H9 (cell line): ENCODE data around the gene GMPR2. TPM values are rescaled to one million over a fixed set of nuclear protein-coding genes. Genes with fewer than 3 reads are reported as not detected.

Experiments
- DNase-seq: peaks from one replicate; pipeline ENCODE4 v3.0.0-alpha.2; 2017
- H2AFZ ChIP-seq: one replicate; pipeline ENCODE4 v1.6.1; 2013; ENCODE audit warnings: mild to moderate bottlenecking, low read length, control low read depth, moderate library complexity
- H2AK5ac ChIP-seq: 2 replicates; pipeline ENCODE4 v1.6.1; 2013; ENCODE audit warnings: low read length, control low read depth, mixed read lengths; ENCODE audit not compliant: insufficient read length
- H2BK120ac ChIP-seq: one replicate; pipeline ENCODE4 v1.6.1; 2013; ENCODE audit warnings: low read depth, mild to moderate bottlenecking, low read length, control low read depth, inconsistent platforms; ENCODE audit not compliant: poor library complexity, severe bottlenecking
- H2BK12ac ChIP-seq: 2 replicates; pipeline ENCODE4 v1.6.1; 2013; ENCODE audit warnings: low read length, control low read depth, mixed read lengths, low read depth; ENCODE audit not compliant: insufficient read length
- H2BK15ac ChIP-seq: 2 replicates; pipeline ENCODE4 v1.6.1; 2013; ENCODE audit warnings: low read depth, low read length, control low read depth
- H2BK20ac ChIP-seq: one replicate; pipeline ENCODE4 v1.6.1; 2013; ENCODE audit warnings: low read depth, mild to moderate bottlenecking, low read length, control low read depth, inconsistent platforms; ENCODE audit not compliant: poor library complexity, severe bottlenecking
- H2BK5ac ChIP-seq: 2 replicates; pipeline ENCODE4 v1.6.1; 2013; ENCODE audit warnings: low read length, control low read depth, mixed read lengths; ENCODE audit not compliant: insufficient read length
- H3K14ac ChIP-seq: 2 replicates; pipeline ENCODE4 v1.6.1; 2013; ENCODE audit warnings: low read length, control low read depth; ENCODE audit not compliant: insufficient read depth
- H3K18ac ChIP-seq: 2 replicates; pipeline ENCODE4 v1.6.1; 2013; ENCODE audit warnings: low read depth, mild to moderate bottlenecking, mixed read lengths, low read length, control low read depth; ENCODE audit not compliant: insufficient read length
- H3K23ac ChIP-seq: 2 replicates; pipeline ENCODE4 v1.6.1; 2013; ENCODE audit warnings: low read length, control low read depth, mixed read lengths, low read depth; ENCODE audit not compliant: insufficient read length
- H3K23me2 ChIP-seq: 2 replicates; pipeline ENCODE4 v1.6.1; 2013; ENCODE audit warnings: low read depth, mild to moderate bottlenecking, mixed read lengths, low read length, control low read depth; ENCODE audit not compliant: insufficient read length, poor library complexity, severe bottlenecking
- H3K27ac ChIP-seq: 2 replicates; pipeline ENCODE4 v1.5.1; 2013; ENCODE audit warnings: low read length, control low read depth, mixed read lengths, low read depth; ENCODE audit not compliant: insufficient read length
- H3K27me3 ChIP-seq: 2 replicates; pipeline ENCODE4 v1.6.1; 2013; ENCODE audit warnings: low read length, control low read depth, inconsistent platforms; ENCODE audit not compliant: insufficient read depth
- H3K4ac ChIP-seq: 2 replicates; pipeline ENCODE4 v1.6.1; 2013; ENCODE audit warnings: low read depth, mild to moderate bottlenecking, control low read depth, inconsistent platforms, low read length, moderate library complexity
- H3K4me1 ChIP-seq: 2 replicates; pipeline ENCODE4 v1.6.1; 2013; ENCODE audit warnings: low read length, control low read depth, inconsistent platforms; ENCODE audit not compliant: insufficient read depth
- H3K4me2 ChIP-seq: 2 replicates; pipeline ENCODE4 v1.6.1; 2013; ENCODE audit warnings: low read length, control low read depth, mixed read lengths; ENCODE audit not compliant: insufficient read length, insufficient read depth
- H3K56ac ChIP-seq: 2 replicates; pipeline ENCODE4 v1.6.1; 2013; ENCODE audit warnings: low read depth, mild to moderate bottlenecking, mixed read lengths, low read length, control low read depth; ENCODE audit not compliant: insufficient read length
- H3K79me1 ChIP-seq: 2 replicates; pipeline ENCODE4 v1.6.1; 2013; ENCODE audit warnings: low read depth, mild to moderate bottlenecking, moderate library complexity, low read length, control low read depth, inconsistent platforms; ENCODE audit not compliant: insufficient read depth, poor library complexity, severe bottlenecking
- H3K79me2 ChIP-seq: 2 replicates; pipeline ENCODE4 v1.6.1; 2013; ENCODE audit warnings: low read length, control low read depth, inconsistent platforms; ENCODE audit not compliant: insufficient read depth
- H3K9ac ChIP-seq: 2 replicates; pipeline ENCODE4 v1.6.1; 2013; ENCODE audit warnings: low read length, control low read depth, mixed read lengths; ENCODE audit not compliant: insufficient read length; ENCODE audit errors: extremely low read depth
- H3K9me3 ChIP-seq: one replicate; pipeline ENCODE4 v1.6.1; 2013; ENCODE audit warnings: low read depth, low read length, inconsistent platforms; ENCODE audit not compliant: control insufficient read depth
- H3T11ph ChIP-seq: one replicate; pipeline ENCODE4 v1.6.1; 2013; ENCODE audit warnings: mild to moderate bottlenecking, low read length, control low read depth, inconsistent platforms
- H4K20me1 ChIP-seq: one replicate; pipeline ENCODE4 v1.6.1; 2013; ENCODE audit not compliant: control insufficient read depth, insufficient read length, insufficient read depth
- H4K5ac ChIP-seq: 2 replicates; pipeline ENCODE4 v1.6.1; 2013; ENCODE audit warnings: low read depth, mild to moderate bottlenecking, mixed read lengths, low read length, control low read depth; ENCODE audit not compliant: insufficient read length
- H4K8ac ChIP-seq: replicated peaks from 2 replicates; pipeline ENCODE4 v1.6.1; 2013; ENCODE audit warnings: low read length, control low read depth, mixed read lengths, low read depth; ENCODE audit not compliant: insufficient read length
- H4K91ac ChIP-seq: 2 replicates; pipeline ENCODE4 v1.6.1; 2013; ENCODE audit warnings: low read depth, mild to moderate bottlenecking, moderate library complexity, mixed read lengths, low read length, control low read depth; ENCODE audit not compliant: insufficient read length
- H3K27ac Mint-ChIP-seq, 3 experiments: 2 replicates in 2 of 3; 3 replicates in 1 of 3; pipeline ENCODE4 v1.8.0; 2020 to 2021; ENCODE audit warnings: mixed read lengths in 3 of 3, mild to moderate bottlenecking in 1 of 3, moderate library complexity in 1 of 3
- H3K27me3 Mint-ChIP-seq: 2 replicates; pipeline ENCODE4 v1.8.0; 2021; ENCODE audit warnings: low read depth, mild to moderate bottlenecking, moderate library complexity, mixed read lengths
- H3K36me3 Mint-ChIP-seq, 3 experiments: 2 replicates in 2 of 3; 3 replicates in 1 of 3; pipeline ENCODE4 v1.8.0; 2020 to 2021; ENCODE audit warnings: low read depth in 3 of 3, mixed read lengths in 3 of 3; ENCODE audit not compliant: insufficient read depth in 1 of 3
- H3K4me1 Mint-ChIP-seq, 2 experiments: 2 replicates each; pipeline ENCODE4 v1.8.0; 2020; ENCODE audit warnings: mixed read lengths in 2 of 2
- H3K4me3 Mint-ChIP-seq, 2 experiments: 2 replicates in 1 of 2; 3 replicates in 1 of 2; pipeline ENCODE4 v1.8.0; 2020 to 2021; ENCODE audit warnings: mild to moderate bottlenecking in 2 of 2, mixed read lengths in 2 of 2, moderate library complexity in 1 of 2
- H3K9me3 Mint-ChIP-seq, 2 experiments: 2 replicates in 1 of 2; 3 replicates in 1 of 2; pipeline ENCODE4 v1.8.0; 2020; ENCODE audit warnings: mild to moderate bottlenecking in 2 of 2, mixed read lengths in 2 of 2, moderate library complexity in 1 of 2
- WGBS: extraction: QIAGEN DNeasy Blood & Tissue Kit; methylation state at CpG from one replicate; pipeline ENCODE4 v1.1.7; 2013; ENCODE audit warnings: missing lambda C conversion rate, low lambda C conversion rate, mixed read lengths; ENCODE audit not compliant: insufficient read length; ENCODE audit errors: extremely low coverage; 5-methylcytosine and 5-hydroxymethylcytosine counted together
- total RNA-seq: library from RNA; stranded (reverse); gene quantifications from 2 replicates; pipeline ENCODE4 v1.2.1, GENCODE V29; 2021
- TF ChIP-seq, protein P1 (sequence below): fragments of 200-600 bp; sonication (generic); conservative IDR thresholded peaks from 3 replicates; pipeline ENCODE4 v1.8.0; 2021; ENCODE audit warnings: antibody characterized with exemption, mild to moderate bottlenecking

The GMPR2 gene
- total RNA-seq, 1 experiment from 2014 or later = 84.7 TPM

DNA sequence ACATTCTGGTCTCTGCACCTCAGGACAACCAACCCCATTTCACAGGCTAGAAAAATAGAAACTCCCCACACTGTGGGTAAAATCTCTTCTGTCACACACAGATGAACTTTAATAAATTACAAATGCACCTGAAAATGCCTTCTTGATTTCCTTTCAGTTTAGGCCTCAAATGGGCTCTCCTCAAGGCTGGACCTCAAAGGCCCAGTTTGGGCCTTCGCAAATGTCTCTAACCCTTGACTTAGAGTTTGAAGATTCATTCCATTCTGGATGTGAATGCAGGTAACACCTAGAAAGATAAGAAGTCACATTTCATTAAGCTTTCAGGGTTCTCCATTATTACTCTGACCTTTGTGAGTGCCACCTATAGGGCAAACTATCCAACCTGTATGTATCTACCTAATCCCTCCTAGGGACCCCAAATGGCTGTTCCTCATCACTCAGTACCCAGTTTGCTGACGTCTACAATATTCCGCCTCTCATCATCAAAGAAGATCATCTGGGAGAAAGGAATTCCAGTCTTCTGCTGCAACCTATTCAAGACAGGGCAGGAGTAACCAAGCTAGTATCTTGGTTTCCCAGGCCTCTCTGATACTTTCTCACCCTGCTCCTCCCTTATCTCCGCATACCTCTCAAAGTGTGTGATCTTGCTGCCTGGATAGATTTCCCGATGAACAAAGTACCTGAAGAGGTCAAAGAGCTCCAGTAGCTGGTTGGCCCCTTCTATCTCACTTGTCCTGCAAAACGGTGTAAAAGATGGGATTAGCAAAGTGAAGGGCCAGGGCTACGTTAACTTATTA is 18.7 kb upstream of the GMPR2 start:
- Histone ChIP-seq H3K27me3 (no peaks in the 10 kb centered on the region), H3K4ac (no peak overlapping the region), H3K18ac (no peak overlapping the region), H2BK12ac (no peak overlapping the region), H3K9me3 (no peaks in the 10 kb centered on the region), H4K8ac (no peak overlapping the region), H3K4me2 (peak overlapping the region; percentile 67), H2AK5ac (no peak overlapping the region), H4K20me1 (no peaks in the 10 kb centered on the region), H2BK20ac (no peak overlapping the region), H3T11ph (no peak overlapping the region), H2AFZ (no peak overlapping the region), H3K79me1 (peaks cover 2% of the 10 kb centered on the region), H4K5ac (no peak overlapping the region), H2BK15ac (no peak overlapping the region), H3K23ac (no peak overlapping the region), H3K23me2 (peaks cover 11% of the 10 kb centered on the region), H4K91ac (no peak overlapping the region), H3K27ac (peak overlapping the region; percentile 41), H3K79me2 (no peaks in the 10 kb centered on the region), H3K56ac (no peak overlapping the region), H2BK120ac (no peak overlapping the region), H2BK5ac (no peak overlapping the region), H3K9ac (peak overlapping the region; percentile 75), H3K14ac (no peak overlapping the region), H3K4me1 (no peaks in the 10 kb centered on the region)
- TF ChIP-seq, protein P1, sequence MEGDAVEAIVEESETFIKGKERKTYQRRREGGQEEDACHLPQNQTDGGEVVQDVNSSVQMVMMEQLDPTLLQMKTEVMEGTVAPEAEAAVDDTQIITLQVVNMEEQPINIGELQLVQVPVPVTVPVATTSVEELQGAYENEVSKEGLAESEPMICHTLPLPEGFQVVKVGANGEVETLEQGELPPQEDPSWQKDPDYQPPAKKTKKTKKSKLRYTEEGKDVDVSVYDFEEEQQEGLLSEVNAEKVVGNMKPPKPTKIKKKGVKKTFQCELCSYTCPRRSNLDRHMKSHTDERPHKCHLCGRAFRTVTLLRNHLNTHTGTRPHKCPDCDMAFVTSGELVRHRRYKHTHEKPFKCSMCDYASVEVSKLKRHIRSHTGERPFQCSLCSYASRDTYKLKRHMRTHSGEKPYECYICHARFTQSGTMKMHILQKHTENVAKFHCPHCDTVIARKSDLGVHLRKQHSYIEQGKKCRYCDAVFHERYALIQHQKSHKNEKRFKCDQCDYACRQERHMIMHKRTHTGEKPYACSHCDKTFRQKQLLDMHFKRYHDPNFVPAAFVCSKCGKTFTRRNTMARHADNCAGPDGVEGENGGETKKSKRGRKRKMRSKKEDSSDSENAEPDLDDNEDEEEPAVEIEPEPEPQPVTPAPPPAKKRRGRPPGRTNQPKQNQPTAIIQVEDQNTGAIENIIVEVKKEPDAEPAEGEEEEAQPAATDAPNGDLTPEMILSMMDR = 0 out of 3 replicates have a peak, but pooled peaks have one; percentile 16
- Mint-ChIP-seq H3K27ac (peak overlapping the region; percentile 88 to 100 (median 100); a peak in 6 of 7 replicates), H3K4me1 (peaks cover 18 to 26% of the 10 kb centered on the region in 2 experiments), H3K36me3 (peaks cover 13 to 40% (median 32%) of the 10 kb centered on the region in 3 experiments; a peak in 6 of 7 replicates), H3K9me3 (no peaks in the 10 kb centered on the region; a peak in 1 of 5 replicates), H3K4me3 (peak overlapping the region; percentile 91 to 96), H3K27me3 (no peaks in the 10 kb centered on the region; the same call in 1 of the 2 replicates)
- WGBS = no CpG with 5 or more reads among the region's 7 CpGs
- no peak for DNase-seq
